HCT116 (cell line): Measurements from ENCODE around the gene SYT7.

Source experiments
- CEBPB ChIP-seq: IDR thresholded peaks from 2 replicates; pipeline ENCODE4 v1.6.1; 2012; ENCODE audit warnings: low read depth
- EGR1 ChIP-seq: IDR thresholded peaks from 2 replicates; pipeline ENCODE4 v1.6.1; 2012; ENCODE audit warnings: low read depth
- EZH2 ChIP-seq: fragments of 200-600 bp; sonication (generic); IDR thresholded peaks from 2 replicates; pipeline ENCODE4 v1.6.1; 2017; ENCODE audit warnings: antibody characterized with exemption, mixed run types
- POLR2A ChIP-seq: IDR thresholded peaks from 2 replicates; pipeline ENCODE4 v1.7.0; 2011; ENCODE audit warnings: borderline replicate concordance; ENCODE audit not compliant: insufficient read depth, insufficient read length; ENCODE audit errors: extremely low read depth
- POLR2AphosphoS5 ChIP-seq: IDR thresholded peaks from 2 replicates; pipeline ENCODE4 v1.6.1; 2011; ENCODE audit warnings: mild to moderate bottlenecking, low read depth, low read length, moderate library complexity
- RAD21 ChIP-seq: IDR thresholded peaks from 2 replicates; pipeline ENCODE4 v1.6.1; 2012; ENCODE audit warnings: low read depth, mild to moderate bottlenecking
- SIN3A ChIP-seq: IDR thresholded peaks from 2 replicates; pipeline ENCODE4 v1.6.1; 2012; ENCODE audit warnings: low read depth
- SP1 ChIP-seq: IDR thresholded peaks from 2 replicates; pipeline ENCODE4 v1.6.1; 2012; ENCODE audit warnings: low read depth
- YY1 ChIP-seq: IDR thresholded peaks from 2 replicates; pipeline ENCODE4 v1.6.1; 2011; ENCODE audit warnings: low read length, low read depth, moderate library complexity, mild to moderate bottlenecking; ENCODE audit not compliant: insufficient replicate concordance; ENCODE audit errors: extremely low read depth
- ZNF274 ChIP-seq: fragments of 200-500 bp; sonication (Bioruptor generic); IDR thresholded peaks from 2 replicates; pipeline ENCODE4 v1.6.1; 2014; ENCODE audit warnings: mild to moderate bottlenecking, low read depth, low read length, inconsistent platforms
- TF ChIP-seq, protein P1 (sequence below), 3 experiments: fragments of 200-600 bp in 1 of 3; sonication (generic) in 1 of 3; IDR thresholded peaks in 2 of 3; conservative IDR thresholded peaks in 1 of 3; 2 replicates each; pipeline ENCODE4 v1.5.1; 2012 to 2017; ENCODE audit warnings: low read depth in 2 of 3, low read length in 2 of 3, antibody characterized with exemption in 1 of 3, borderline replicate concordance in 1 of 3, control low read depth in 1 of 3, mild to moderate bottlenecking in 1 of 3, mixed read lengths in 1 of 3, mixed run types in 1 of 3, moderate library complexity in 1 of 3; ENCODE audit not compliant: insufficient read depth in 1 of 3
- TF ChIP-seq, protein P2 (sequence below): IDR thresholded peaks from 2 replicates; pipeline ENCODE4 v1.6.1; 2011; ENCODE audit warnings: mild to moderate bottlenecking, low read length, moderate library complexity; ENCODE audit not compliant: insufficient replicate concordance; ENCODE audit errors: extremely low read depth
- TF ChIP-seq, protein P3 (sequence below): IDR thresholded peaks from 2 replicates; pipeline ENCODE4 v1.6.1; 2012; ENCODE audit warnings: low read depth

DNA sequence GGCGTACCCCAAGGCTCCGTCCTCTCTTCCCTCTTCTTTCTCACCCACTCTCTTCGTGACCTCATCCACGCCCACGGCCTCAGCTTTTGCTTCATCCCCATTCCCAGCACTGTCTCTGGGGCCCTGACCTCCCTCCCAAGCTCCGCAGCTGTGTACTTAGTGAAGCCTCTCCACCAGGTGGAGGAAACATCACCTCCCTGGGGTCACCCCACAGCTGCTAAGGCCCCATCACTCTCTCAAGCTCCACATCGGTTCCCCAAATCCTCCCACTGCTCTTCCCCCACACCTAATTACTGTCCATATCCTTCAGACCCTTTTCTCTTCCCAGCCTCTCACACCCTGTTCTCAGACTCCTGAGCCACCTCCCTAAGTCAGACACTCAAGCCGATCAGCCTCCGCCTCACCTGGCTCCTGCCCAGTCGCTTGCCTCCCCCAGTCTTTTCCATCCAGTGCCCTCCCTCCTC is 7.9 kb upstream of the SYT7 start:
- TF ChIP-seq, protein P1, sequence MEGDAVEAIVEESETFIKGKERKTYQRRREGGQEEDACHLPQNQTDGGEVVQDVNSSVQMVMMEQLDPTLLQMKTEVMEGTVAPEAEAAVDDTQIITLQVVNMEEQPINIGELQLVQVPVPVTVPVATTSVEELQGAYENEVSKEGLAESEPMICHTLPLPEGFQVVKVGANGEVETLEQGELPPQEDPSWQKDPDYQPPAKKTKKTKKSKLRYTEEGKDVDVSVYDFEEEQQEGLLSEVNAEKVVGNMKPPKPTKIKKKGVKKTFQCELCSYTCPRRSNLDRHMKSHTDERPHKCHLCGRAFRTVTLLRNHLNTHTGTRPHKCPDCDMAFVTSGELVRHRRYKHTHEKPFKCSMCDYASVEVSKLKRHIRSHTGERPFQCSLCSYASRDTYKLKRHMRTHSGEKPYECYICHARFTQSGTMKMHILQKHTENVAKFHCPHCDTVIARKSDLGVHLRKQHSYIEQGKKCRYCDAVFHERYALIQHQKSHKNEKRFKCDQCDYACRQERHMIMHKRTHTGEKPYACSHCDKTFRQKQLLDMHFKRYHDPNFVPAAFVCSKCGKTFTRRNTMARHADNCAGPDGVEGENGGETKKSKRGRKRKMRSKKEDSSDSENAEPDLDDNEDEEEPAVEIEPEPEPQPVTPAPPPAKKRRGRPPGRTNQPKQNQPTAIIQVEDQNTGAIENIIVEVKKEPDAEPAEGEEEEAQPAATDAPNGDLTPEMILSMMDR (IDR thresholded peaks at IDR 0.05 in 2 of 3, conservative IDR thresholded peaks at IDR 0.05 in 1 of 3; ENCODE audit: borderline replicate concordance in 1 of 3, insufficient read depth in 1 of 3, low read depth in 2 of 3, low read length in 2 of 3), result no peak
- TF ChIP-seq EZH2 (no peak), RAD21 (no peak), YY1 (no peak), SP1 (no peak), CEBPB (no peak), POLR2A (no peak), EGR1 (no peak), SIN3A (no peak), POLR2AphosphoS5 (no peak), ZNF274 (no peak)
- TF ChIP-seq, protein P2, sequence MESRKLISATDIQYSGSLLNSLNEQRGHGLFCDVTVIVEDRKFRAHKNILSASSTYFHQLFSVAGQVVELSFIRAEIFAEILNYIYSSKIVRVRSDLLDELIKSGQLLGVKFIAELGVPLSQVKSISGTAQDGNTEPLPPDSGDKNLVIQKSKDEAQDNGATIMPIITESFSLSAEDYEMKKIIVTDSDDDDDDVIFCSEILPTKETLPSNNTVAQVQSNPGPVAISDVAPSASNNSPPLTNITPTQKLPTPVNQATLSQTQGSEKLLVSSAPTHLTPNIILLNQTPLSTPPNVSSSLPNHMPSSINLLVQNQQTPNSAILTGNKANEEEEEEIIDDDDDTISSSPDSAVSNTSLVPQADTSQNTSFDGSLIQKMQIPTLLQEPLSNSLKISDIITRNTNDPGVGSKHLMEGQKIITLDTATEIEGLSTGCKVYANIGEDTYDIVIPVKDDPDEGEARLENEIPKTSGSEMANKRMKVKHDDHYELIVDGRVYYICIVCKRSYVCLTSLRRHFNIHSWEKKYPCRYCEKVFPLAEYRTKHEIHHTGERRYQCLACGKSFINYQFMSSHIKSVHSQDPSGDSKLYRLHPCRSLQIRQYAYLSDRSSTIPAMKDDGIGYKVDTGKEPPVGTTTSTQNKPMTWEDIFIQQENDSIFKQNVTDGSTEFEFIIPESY, result no peak
- TF ChIP-seq, protein P3, sequence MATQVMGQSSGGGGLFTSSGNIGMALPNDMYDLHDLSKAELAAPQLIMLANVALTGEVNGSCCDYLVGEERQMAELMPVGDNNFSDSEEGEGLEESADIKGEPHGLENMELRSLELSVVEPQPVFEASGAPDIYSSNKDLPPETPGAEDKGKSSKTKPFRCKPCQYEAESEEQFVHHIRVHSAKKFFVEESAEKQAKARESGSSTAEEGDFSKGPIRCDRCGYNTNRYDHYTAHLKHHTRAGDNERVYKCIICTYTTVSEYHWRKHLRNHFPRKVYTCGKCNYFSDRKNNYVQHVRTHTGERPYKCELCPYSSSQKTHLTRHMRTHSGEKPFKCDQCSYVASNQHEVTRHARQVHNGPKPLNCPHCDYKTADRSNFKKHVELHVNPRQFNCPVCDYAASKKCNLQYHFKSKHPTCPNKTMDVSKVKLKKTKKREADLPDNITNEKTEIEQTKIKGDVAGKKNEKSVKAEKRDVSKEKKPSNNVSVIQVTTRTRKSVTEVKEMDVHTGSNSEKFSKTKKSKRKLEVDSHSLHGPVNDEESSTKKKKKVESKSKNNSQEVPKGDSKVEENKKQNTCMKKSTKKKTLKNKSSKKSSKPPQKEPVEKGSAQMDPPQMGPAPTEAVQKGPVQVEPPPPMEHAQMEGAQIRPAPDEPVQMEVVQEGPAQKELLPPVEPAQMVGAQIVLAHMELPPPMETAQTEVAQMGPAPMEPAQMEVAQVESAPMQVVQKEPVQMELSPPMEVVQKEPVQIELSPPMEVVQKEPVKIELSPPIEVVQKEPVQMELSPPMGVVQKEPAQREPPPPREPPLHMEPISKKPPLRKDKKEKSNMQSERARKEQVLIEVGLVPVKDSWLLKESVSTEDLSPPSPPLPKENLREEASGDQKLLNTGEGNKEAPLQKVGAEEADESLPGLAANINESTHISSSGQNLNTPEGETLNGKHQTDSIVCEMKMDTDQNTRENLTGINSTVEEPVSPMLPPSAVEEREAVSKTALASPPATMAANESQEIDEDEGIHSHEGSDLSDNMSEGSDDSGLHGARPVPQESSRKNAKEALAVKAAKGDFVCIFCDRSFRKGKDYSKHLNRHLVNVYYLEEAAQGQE, result no peak
